Measurements from ENCODE around the gene IFIH1. TPM values are rescaled to one million over a fixed set of nuclear protein-coding genes. Genes with fewer than 3 reads are reported as not detected.

Gene IFIH1
- polyA plus RNA-seq, 1 of the 3 experiments (the other 2 are of a cell fraction), result 1.0 TPM

GRCh38 chr2:162343824-162344616 is 25.5 kb upstream of the IFIH1 start, which contains the start of gene GCA (continued):
- TF ChIP-seq RFX5 (IDR thresholded peaks at IDR 0.05; ENCODE audit: low read length) (peak; percentile 72; the same call in 1 of the 2 replicates), ZBTB33 (IDR thresholded peaks at IDR 0.05; ENCODE audit: borderline replicate concordance, low read depth) (peak; percentile 94), CHD2 (IDR thresholded peaks at IDR 0.05; ENCODE audit: low read length, partially characterized antibody) (peak; percentile 98), SIN3A (IDR thresholded peaks at IDR 0.05; ENCODE audit: borderline replicate concordance, low read depth, low read length) (0 out of 2 replicates have a peak, but pooled peaks have one; percentile 34)

GRCh38 chr2:162343492-162343823 is 25.0 kb upstream of the IFIH1 start:
- no peaks in the 10 kb centered on the region for H3K9me3 ChIP-seq
- peaks cover 0 to 4% of the 10 kb centered on the region in 2 experiments for H3K36me3 ChIP-seq (replicated peaks in 1 of 2; ENCODE audit: control insufficient read depth in 1 of 2, insufficient read depth in 2 of 2, low read length in 1 of 2)
- H3K9ac ChIP-seq, result peak overlapping the region; percentile 32; the same call in 1 of the 2 replicates
- peaks cover 12% of the 10 kb centered on the region for H3K79me2 ChIP-seq (ENCODE audit: insufficient read depth)
- no peaks in the 10 kb centered on the region for H3K27me3 ChIP-seq (ENCODE audit: insufficient read depth)
- no peaks in the 10 kb centered on the region for H3F3A ChIP-seq (replicated peaks; ENCODE audit: insufficient read depth)
- DNase-seq, result no peak
- peak overlapping the region; percentile 88 to 96 for H3K4me3 ChIP-seq (ENCODE audit: low read depth in 2 of 2, low read length in 1 of 2)
- peaks cover 0 to 4% of the 10 kb centered on the region in 2 experiments; a peak in 2 of 4 replicates for H3K4me1 ChIP-seq (ENCODE audit: control insufficient read depth in 1 of 2, insufficient read depth in 2 of 2, low read depth in 1 of 2, low read length in 1 of 2)
- peak overlapping the region; percentile 80 for H3K4me2 ChIP-seq
- WGBS (ENCODE audit: low lambda C conversion rate), result 23% methylated on average over 4 of the region's 4 CpGs
- H2AFZ ChIP-seq (ENCODE audit: low read depth), result peak overlapping the region; percentile 99
- H3K9me2 ChIP-seq, result no peaks in the 10 kb centered on the region
- no peak overlapping the region for H3K27ac ChIP-seq (ENCODE audit: low read depth in 2 of 2, low read length in 1 of 2)
- CTCF ChIA-PET, result interaction anchor here (0.6 to 1.5 kb wide), 2 partner anchors 9 to 10 kb away, joined by 3 to 7 read pairs; no protein-coding TSS in a partner anchor
- H4K20me1 ChIP-seq (ENCODE audit: insufficient read depth), result no peaks in the 10 kb centered on the region
- POLR2A ChIA-PET, result no interaction called here
- TF ChIP-seq RFX5 (IDR thresholded peaks at IDR 0.05; ENCODE audit: low read length) (no peak), REST (IDR thresholded peaks at IDR 0.05; ENCODE audit: low read depth, low read length) (no peak), ZBTB33 (IDR thresholded peaks at IDR 0.05; ENCODE audit: borderline replicate concordance, low read depth) (no peak), EP300 (IDR thresholded peaks at IDR 0.05; ENCODE audit: borderline replicate concordance in 1 of 2, low read depth in 1 of 2, low read length in 1 of 2) (no peak), NFIC (IDR thresholded peaks at IDR 0.05; ENCODE audit: borderline replicate concordance) (no peak), TEAD4 (IDR thresholded peaks at IDR 0.05; ENCODE audit: borderline replicate concordance, insufficient read depth) (no peak), GABPA (IDR thresholded peaks at IDR 0.05; ENCODE audit: low read depth) (no peak), RXRA (IDR thresholded peaks at IDR 0.05; ENCODE audit: borderline replicate concordance, low read depth) (no peak), GATA2 (CRISPR knock-in tag; IDR thresholded peaks at IDR 0.05) (no peak), FOXM1 (IDR thresholded peaks at IDR 0.05; ENCODE audit: low read depth) (no peak), CHD2 (IDR thresholded peaks at IDR 0.05; ENCODE audit: low read length, partially characterized antibody) (no peak), USF2 (IDR thresholded peaks at IDR 0.05; ENCODE audit: borderline replicate concordance, low read depth, low read length) (no peak), YY1 (IDR thresholded peaks at IDR 0.05; ENCODE audit: low read depth) (no peak), FOSL2 (IDR thresholded peaks at IDR 0.05; ENCODE audit: borderline replicate concordance, low read depth) (no peak), USF1 (IDR thresholded peaks at IDR 0.05; ENCODE audit: borderline replicate concordance, low read depth) (no peak), PBX3 (IDR thresholded peaks at IDR 0.05) (no peak), RCOR1 (IDR thresholded peaks at IDR 0.05; ENCODE audit: low read length) (no peak)

Measured in SK-N-SH (cell line).